ENCODE data around the gene PRKCD. TPM values are rescaled to one million over a fixed set of nuclear protein-coding genes. Genes with fewer than 3 reads are reported as not detected.

The PRKCD gene
- total RNA-seq, 1 experiment from 2014 or later = 19.2 TPM

DNA sequence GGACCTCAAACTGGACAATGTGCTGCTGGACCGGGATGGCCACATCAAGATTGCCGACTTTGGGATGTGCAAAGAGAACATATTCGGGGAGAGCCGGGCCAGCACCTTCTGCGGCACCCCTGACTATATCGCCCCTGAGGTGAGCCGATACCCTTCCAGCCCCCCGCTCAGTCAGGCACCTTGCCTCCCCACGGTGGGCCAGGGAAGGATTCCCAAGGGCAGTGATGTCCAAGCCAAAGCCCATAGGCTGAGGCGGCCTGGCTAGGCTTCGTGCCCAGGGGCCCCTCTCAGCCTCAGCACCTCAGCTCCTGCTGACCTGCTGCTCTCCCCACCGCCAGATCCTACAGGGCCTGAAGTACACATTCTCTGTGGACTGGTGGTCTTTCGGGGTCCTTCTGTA lies 27.7 kb downstream of the PRKCD start (continued):
- TF ChIP-seq, protein P1, sequence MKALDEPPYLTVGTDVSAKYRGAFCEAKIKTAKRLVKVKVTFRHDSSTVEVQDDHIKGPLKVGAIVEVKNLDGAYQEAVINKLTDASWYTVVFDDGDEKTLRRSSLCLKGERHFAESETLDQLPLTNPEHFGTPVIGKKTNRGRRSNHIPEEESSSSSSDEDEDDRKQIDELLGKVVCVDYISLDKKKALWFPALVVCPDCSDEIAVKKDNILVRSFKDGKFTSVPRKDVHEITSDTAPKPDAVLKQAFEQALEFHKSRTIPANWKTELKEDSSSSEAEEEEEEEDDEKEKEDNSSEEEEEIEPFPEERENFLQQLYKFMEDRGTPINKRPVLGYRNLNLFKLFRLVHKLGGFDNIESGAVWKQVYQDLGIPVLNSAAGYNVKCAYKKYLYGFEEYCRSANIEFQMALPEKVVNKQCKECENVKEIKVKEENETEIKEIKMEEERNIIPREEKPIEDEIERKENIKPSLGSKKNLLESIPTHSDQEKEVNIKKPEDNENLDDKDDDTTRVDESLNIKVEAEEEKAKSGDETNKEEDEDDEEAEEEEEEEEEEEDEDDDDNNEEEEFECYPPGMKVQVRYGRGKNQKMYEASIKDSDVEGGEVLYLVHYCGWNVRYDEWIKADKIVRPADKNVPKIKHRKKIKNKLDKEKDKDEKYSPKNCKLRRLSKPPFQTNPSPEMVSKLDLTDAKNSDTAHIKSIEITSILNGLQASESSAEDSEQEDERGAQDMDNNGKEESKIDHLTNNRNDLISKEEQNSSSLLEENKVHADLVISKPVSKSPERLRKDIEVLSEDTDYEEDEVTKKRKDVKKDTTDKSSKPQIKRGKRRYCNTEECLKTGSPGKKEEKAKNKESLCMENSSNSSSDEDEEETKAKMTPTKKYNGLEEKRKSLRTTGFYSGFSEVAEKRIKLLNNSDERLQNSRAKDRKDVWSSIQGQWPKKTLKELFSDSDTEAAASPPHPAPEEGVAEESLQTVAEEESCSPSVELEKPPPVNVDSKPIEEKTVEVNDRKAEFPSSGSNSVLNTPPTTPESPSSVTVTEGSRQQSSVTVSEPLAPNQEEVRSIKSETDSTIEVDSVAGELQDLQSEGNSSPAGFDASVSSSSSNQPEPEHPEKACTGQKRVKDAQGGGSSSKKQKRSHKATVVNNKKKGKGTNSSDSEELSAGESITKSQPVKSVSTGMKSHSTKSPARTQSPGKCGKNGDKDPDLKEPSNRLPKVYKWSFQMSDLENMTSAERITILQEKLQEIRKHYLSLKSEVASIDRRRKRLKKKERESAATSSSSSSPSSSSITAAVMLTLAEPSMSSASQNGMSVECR (CRISPR knock-in tag; IDR thresholded peaks at IDR 0.05; ENCODE audit: borderline replicate concordance) = no peak
- TF ChIP-seq FOXK1 (CRISPR knock-in tag; IDR thresholded peaks at IDR 0.05) = no peak

DNA sequence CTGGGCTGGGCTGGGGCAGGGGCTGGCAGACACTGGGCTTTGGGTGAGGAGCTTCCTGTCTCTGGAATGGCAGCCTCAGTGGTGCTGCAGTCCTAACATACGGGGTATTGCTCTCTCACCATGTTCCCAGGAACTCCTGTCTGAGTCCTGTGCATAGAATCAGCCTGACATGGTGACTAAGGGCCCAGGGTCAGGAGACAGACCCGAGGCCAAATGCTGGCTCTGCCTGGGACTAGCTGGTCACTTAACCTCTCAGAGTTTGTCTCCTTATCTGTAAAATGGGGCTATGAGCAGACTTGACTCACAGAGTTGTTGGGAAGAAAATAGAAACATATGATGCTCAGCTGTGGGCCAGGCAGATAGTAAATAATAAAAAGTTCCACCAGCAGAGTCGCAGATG lies 28.3 kb downstream of the PRKCD start:
- peaks cover 18% of the 10 kb centered on the region for H3K4me1 Mint-ChIP-seq
- ChIA-PET CTCF (interaction anchor here (1.7 kb wide), 1 partner anchor 55 kb away, joined by 6 read pairs; no protein-coding TSS in a partner anchor), POLR2A (no interaction called here)
- no peaks in the 10 kb centered on the region for H3K27me3 Mint-ChIP-seq (ENCODE audit: low read depth)
- TF ChIP-seq ETV6 (CRISPR knock-in tag; IDR thresholded peaks at IDR 0.05) (no peak), NFATC4 (CRISPR knock-in tag; IDR thresholded peaks at IDR 0.05) (no peak), ZNF423 (CRISPR knock-in tag; IDR thresholded peaks at IDR 0.05) (no peak), NR3C1 (CRISPR knock-in tag; conservative IDR thresholded peaks at IDR 0.05; ENCODE audit: low read depth) (no peak), JAZF1 (CRISPR knock-in tag; IDR thresholded peaks at IDR 0.05) (no peak), ZNF317 (CRISPR knock-in tag; IDR thresholded peaks at IDR 0.05; ENCODE audit: borderline replicate concordance, low read depth) (no peak), ZNF671 (CRISPR knock-in tag; IDR thresholded peaks at IDR 0.05) (no peak), FOXP1 (CRISPR knock-in tag; IDR thresholded peaks at IDR 0.05; ENCODE audit: borderline replicate concordance) (no peak), GRHL2 (CRISPR knock-in tag; IDR thresholded peaks at IDR 0.05; ENCODE audit: insufficient replicate concordance, severe bottlenecking) (no peak)
- TF ChIP-seq, protein P2, sequence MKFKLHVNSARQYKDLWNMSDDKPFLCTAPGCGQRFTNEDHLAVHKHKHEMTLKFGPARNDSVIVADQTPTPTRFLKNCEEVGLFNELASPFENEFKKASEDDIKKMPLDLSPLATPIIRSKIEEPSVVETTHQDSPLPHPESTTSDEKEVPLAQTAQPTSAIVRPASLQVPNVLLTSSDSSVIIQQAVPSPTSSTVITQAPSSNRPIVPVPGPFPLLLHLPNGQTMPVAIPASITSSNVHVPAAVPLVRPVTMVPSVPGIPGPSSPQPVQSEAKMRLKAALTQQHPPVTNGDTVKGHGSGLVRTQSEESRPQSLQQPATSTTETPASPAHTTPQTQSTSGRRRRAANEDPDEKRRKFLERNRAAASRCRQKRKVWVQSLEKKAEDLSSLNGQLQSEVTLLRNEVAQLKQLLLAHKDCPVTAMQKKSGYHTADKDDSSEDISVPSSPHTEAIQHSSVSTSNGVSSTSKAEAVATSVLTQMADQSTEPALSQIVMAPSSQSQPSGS (CRISPR knock-in tag; IDR thresholded peaks at IDR 0.05; ENCODE audit: borderline replicate concordance, low read depth) = no peak
- TF ChIP-seq, protein P3, sequence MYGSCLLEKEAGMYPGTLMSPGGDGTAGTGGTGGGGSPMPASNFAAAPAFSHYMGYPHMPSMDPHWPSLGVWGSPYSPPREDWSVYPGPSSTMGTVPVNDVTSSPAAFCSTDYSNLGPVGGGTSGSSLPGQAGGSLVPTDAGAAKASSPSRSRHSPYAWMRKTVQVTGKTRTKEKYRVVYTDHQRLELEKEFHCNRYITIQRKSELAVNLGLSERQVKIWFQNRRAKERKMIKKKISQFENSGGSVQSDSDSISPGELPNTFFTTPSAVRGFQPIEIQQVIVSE (CRISPR knock-in tag; IDR thresholded peaks at IDR 0.05; ENCODE audit: borderline replicate concordance) = no peak
- TF ChIP-seq, protein P4, sequence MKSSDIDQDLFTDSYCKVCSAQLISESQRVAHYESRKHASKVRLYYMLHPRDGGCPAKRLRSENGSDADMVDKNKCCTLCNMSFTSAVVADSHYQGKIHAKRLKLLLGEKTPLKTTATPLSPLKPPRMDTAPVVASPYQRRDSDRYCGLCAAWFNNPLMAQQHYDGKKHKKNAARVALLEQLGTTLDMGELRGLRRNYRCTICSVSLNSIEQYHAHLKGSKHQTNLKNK (CRISPR knock-in tag; IDR thresholded peaks at IDR 0.05) = no peak
- TF ChIP-seq, protein P5, sequence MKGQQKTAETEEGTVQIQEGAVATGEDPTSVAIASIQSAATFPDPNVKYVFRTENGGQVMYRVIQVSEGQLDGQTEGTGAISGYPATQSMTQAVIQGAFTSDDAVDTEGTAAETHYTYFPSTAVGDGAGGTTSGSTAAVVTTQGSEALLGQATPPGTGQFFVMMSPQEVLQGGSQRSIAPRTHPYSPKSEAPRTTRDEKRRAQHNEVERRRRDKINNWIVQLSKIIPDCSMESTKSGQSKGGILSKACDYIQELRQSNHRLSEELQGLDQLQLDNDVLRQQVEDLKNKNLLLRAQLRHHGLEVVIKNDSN (CRISPR knock-in tag; IDR thresholded peaks at IDR 0.05) = no peak
- TF ChIP-seq, protein P6, sequence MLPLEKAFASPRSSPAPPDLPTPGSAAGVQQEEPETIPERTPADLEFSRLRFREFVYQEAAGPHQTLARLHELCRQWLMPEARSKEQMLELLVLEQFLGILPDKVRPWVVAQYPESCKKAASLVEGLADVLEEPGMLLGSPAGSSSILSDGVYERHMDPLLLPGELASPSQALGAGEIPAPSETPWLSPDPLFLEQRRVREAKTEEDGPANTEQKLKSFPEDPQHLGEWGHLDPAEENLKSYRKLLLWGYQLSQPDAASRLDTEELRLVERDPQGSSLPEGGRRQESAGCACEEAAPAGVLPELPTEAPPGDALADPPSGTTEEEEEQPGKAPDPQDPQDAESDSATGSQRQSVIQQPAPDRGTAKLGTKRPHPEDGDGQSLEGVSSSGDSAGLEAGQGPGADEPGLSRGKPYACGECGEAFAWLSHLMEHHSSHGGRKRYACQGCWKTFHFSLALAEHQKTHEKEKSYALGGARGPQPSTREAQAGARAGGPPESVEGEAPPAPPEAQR (CRISPR knock-in tag; IDR thresholded peaks at IDR 0.05) = no peak
- TF ChIP-seq, protein P7, sequence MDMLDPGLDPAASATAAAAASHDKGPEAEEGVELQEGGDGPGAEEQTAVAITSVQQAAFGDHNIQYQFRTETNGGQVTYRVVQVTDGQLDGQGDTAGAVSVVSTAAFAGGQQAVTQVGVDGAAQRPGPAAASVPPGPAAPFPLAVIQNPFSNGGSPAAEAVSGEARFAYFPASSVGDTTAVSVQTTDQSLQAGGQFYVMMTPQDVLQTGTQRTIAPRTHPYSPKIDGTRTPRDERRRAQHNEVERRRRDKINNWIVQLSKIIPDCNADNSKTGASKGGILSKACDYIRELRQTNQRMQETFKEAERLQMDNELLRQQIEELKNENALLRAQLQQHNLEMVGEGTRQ (CRISPR knock-in tag; IDR thresholded peaks at IDR 0.05) = no peak
- TF ChIP-seq, protein P8, sequence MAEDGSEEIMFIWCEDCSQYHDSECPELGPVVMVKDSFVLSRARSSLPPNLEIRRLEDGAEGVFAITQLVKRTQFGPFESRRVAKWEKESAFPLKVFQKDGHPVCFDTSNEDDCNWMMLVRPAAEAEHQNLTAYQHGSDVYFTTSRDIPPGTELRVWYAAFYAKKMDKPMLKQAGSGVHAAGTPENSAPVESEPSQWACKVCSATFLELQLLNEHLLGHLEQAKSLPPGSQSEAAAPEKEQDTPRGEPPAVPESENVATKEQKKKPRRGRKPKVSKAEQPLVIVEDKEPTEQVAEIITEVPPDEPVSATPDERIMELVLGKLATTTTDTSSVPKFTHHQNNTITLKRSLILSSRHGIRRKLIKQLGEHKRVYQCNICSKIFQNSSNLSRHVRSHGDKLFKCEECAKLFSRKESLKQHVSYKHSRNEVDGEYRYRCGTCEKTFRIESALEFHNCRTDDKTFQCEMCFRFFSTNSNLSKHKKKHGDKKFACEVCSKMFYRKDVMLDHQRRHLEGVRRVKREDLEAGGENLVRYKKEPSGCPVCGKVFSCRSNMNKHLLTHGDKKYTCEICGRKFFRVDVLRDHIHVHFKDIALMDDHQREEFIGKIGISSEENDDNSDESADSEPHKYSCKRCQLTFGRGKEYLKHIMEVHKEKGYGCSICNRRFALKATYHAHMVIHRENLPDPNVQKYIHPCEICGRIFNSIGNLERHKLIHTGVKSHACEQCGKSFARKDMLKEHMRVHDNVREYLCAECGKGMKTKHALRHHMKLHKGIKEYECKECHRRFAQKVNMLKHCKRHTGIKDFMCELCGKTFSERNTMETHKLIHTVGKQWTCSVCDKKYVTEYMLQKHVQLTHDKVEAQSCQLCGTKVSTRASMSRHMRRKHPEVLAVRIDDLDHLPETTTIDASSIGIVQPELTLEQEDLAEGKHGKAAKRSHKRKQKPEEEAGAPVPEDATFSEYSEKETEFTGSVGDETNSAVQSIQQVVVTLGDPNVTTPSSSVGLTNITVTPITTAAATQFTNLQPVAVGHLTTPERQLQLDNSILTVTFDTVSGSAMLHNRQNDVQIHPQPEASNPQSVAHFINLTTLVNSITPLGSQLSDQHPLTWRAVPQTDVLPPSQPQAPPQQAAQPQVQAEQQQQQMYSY (CRISPR knock-in tag; IDR thresholded peaks at IDR 0.05) = no peak
- DNase-seq (ENCODE audit: low spot score) = no peak
- H3K36me3 Mint-ChIP-seq = peaks cover 7% of the 10 kb centered on the region; the same call in 1 of the 2 replicates
- H3K27ac Mint-ChIP-seq = no peak overlapping the region
- H3K4me3 Mint-ChIP-seq = no peak overlapping the region
- no peak for ATAC-seq
- H3K9me3 Mint-ChIP-seq = no peaks in the 10 kb centered on the region
